Measurements from ENCODE around the gene P2RX1.

P2RX1 gene

DNA sequence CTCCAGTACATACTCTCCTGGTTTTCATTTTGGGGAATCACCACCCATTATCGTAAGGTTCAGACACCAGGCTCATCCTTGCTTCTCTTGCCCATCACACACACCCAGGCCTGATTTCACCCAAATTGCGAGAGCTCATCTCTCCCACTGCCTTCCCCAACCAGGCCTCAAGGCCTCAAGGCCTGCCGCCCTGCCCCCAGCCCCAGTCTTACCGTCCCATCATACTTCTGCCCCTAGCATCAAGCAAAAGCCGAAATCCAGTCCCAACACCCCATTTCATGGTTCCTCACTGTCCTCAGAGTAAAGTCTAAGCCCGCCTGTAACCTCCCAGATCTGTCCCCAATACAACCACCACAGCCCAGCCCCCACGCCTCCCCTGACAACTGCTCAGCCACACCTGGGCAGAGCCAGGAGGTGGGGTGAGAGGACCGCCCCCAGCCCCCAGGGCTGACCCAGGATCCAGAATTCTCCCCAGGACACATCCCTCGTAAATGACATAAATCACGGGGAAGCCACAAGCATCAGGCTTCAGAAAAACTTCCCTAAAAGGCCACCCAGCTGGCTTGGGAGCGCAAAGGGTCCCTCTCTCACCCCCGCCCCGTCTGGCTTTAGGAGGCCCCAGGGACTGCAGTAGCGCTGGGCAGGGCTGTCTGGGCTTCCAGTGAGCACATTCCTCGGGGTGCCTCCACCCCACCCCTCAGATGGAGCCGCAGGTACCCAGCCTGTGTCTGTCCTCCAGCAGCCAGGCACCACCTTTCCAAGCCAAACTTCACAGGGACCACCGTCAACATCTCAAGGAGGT, 9.6 kb upstream of the P2RX1 start:
- no peak for DNase-seq (ENCODE audit: low read depth in 3 of 3, low spot score in 1 of 3)

DNA sequence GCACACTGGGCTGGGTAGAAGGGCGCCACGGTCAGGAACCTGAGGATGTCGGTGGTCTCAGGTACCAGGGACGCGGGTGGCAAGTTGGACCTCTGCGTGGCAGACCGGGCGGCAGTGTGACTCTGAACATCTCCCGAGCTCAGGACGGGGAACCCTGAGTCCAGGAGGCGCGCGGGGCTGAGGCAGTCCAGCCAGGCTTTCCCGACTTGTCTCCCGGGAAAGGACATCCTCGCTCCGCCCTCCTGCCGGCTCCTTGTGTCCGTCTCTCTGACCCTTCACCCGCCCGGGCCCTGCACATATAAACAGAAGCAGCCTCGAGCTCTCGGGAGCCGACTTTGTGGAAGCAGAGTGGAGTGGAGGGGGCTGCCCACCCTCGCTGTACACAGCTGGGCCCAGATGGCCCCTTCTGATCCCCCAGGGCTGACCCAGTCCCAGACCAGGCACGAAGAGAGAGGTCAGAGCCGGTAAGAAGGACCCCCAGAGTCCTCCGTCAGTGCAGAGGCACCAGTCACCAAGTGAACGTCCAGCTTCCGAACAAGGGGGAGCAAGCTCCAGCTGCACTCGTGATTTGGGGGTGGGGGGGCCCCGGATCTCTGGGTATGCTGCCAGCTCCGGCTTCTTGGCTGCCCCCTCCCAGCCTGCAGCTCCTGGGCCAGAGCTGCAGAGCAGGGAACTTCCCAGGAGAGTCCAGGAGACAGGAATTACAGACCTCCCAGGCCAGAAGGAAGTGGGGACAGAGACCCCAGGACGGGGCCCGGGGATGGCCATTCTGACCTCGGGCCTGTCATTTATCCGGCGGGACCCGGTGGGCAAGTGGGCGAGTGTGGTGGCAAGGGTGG, 8.5 kb upstream of the P2RX1 start:
- no peak for DNase-seq (ENCODE audit: low read depth in 3 of 3, low spot score in 1 of 3)

DNA sequence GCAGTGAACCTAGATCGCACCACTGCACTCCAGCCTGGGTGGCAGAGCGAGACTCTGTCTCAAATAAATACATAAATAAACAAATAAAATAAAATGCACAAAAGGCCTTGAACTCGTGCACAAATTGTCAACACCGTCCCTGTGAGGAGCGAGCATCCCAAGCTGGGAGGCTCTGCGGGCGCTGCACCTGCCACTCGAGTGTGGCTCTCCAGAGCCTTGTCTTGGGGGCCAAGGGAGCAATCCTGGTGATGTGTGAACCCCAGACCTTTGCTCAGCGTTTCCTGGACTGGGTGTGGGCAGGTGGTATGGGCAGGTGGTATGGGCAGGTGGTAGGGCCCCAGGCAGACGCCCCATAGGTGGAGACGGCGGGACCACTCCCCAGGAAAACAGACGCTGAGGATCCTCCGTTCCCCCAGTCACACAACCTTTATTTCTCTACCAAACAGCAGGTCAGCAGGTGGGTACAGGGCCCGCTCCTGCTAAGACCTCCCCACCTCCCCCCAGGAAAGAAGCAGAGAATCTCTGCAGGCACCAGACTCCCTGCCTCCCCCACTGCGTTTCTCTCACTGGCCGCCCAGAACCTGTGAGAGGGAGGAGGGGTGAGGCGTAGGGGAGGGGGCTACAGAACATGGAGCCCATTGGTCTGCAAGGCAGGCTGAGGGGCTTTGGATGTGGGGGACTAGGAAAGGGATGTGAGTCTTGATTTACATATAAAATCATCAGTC, 7.4 kb upstream of the P2RX1 start:
- DNase-seq (ENCODE audit: low read depth in 3 of 3, low spot score in 1 of 3) = no peak

DNA sequence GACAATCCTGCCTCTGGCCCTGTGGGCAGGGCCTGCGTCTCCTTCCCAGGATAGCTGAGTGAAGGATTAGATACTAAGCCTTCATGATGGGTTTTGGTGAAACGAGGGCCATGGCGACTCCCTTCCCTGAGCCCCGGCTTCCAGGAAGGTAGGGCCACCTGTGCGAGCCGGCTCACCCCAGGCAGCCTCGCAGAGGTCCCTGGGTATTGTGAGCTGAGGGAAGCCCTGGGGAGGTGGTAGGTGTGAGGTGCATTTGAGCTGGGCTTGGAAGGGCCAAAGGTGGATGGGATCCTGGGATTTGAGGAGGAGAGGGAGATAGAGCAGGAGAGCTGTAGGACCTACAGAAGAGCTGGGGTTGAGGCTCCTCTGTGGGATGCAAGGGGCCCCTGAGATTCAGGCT, 6.5 kb upstream of the P2RX1 start:
- DNase-seq (ENCODE audit: low read depth in 3 of 3, low spot score in 1 of 3) = no peak

DNA sequence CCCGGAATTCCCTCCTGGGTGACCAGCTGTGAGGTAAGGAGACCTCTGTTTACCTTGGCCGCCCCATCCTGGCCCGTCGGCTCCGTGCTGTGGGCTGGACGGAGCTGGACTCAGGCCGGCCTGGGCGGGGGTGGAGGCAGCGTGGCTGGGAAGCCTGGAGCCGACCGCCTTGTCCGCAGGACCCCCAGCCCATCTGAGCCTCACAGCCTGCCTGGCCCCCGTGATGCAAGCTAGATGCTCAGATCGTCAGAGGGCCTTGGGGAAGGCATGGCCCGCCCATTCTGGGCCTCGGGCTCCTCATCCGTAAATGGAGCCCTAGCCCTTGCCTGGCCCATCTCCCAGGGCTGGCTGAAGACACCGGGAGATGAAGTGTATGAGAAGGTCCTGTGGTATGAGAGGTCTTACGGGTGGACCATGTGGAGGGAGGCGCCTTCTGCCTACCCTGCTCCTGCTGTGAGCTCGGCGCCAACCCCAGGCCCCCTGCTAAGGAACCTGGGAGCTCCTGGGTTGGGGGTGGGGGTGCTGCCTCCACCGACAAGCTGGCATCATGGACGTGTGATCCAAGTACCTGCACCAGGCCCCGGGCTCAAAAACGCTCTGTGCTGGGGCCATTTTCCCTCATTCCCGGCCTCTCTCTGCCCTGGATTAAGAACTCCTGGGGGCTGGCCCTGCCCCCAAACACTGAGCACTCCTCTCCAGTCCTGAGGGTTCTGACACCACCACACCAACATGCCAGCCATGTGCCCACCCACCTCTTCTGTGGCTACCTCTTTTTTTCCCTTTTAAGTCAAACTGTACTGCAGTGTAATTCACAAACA, 5.4 kb upstream of the P2RX1 start:
- no peak for DNase-seq (ENCODE audit: low read depth in 3 of 3, low spot score in 1 of 3)

DNA sequence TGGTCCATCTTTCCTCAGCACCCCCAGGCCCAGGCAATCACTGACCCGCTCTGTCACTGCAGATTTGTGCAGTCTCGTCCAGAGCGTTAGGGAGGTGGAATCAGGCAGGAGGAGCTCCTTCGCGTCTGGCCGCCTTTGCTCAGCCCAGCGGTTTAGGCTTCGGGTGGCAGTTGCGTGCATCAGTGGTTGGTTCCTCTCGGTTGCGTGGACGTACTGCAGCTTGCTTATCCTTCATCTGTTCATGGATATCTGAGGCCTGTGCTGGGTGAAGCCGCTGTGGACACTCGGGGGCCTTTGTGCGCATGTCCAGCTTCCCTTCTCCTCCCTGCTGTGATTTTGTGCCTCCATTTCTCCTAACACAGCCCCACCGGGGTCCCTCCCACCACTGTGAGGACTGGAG, 4.7 kb upstream of the P2RX1 start:
- DNase-seq (ENCODE audit: low read depth in 3 of 3, low spot score in 1 of 3) = no peak

DNA sequence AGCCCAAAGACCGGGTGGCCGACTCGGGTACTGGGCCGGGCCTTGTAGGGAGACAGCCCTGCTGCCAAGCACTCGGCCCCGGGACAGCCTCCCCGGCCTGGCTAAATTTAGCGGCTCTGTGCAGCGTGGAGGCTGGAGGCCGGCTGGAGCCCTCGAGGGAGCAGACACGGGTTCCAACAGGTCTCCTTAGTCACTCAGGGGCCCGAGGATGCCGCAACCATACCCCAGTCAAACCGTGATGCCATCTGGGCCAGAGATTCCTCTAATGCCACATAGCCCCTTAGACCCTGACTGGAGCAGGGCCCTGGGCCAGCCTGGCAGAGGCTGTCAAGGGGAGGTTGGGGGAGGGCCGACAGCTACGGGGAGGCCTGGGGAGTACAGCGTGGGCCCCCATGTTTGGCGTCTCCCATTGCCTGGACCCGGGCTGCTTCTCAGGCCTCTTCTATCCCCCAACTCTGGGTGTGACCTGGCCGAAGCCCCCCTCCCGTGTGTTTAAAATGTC, 2.9 kb upstream of the P2RX1 start:
- DNase-seq (ENCODE audit: low read depth in 3 of 3, low spot score in 1 of 3) = no peak

DNA sequence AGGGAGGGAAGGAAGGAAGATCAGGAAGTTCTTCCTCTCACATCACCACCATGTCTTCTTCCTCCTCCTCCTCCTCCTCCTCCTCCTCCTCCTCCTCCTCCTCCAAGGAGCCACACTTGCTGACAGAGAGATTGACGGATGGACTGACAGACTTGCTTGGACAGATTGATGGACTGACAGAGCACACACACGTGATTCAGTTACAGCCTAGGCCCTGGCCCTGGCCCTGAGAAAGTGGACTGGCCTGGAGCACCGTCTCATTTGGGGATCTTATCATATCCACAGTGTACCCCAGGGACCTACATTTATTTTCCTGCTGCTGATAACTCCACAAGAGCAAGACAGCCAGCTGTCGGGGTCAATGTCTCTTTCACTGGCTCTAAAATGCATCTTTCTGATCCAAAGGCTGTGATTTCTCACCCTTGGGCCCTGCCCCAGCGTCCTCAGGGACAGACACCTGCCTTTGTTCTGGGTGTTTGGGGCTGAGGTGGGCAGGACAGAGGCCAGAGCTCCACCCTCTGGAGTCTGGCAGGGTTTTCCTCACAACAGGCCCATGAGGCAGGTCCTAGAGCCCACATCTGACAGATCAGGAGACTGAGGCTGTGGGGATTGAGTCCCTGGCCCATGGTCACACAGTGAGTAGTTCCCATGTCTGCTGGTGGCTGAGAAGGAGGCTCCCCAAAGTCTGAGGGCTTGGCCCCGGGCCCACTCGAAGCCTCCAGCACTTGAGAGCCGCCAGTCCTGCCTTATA, 2.3 kb upstream of the P2RX1 start:
- no peak for DNase-seq (ENCODE audit: low read depth in 3 of 3, low spot score in 1 of 3)

DNA sequence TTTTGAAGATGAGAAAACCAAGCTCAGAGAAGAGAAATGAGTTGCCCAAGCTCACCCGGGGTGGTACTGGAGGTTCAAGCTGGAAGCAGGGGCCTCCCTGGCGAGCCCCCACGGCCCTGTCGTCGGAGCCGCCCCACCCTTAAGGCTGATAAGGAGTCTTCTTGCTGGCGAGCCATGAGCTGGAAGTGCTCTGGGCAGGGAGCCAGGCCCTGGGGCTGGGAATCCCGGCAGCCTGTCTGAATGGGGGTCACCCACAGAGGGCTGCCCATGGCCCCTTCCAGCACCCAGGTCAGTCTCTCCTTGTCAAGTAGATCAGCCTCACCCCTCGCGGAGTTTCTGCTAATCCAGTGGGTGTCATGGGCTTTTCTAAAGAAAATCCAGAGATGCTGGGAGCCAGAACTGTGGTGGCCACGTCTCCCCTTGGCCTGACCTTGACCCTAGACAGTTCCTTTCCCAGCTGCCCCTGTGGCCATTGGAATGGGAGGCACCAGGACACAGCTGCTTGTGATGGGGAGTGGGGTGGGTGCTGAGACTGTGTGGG, 1.2 kb upstream of the P2RX1 start:
- DNase-seq (ENCODE audit: low read depth in 3 of 3, low spot score in 1 of 3) = no peak

DNA sequence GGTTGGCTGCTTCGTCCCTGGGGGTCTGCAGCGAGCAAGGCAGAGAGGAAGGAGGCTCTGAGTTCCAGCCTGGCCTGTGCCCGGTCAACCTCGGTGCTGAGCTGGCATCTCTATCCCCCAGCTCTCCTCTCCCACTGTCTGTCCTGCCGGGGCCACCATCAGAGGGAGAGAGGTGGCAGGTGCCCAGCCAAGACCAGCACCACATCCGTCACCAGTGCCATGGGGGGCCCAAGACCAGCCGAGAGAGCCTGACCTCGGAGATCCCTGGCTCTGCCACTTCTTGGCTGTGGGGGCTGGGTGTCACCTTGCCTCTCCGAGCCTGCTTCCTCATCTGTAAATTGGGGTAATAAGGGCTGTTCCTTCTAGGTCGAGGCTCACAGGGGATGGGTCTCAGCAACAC, 560 bp upstream of the P2RX1 start:
- no peak for DNase-seq (ENCODE audit: low read depth in 3 of 3, low spot score in 1 of 3)

DNA sequence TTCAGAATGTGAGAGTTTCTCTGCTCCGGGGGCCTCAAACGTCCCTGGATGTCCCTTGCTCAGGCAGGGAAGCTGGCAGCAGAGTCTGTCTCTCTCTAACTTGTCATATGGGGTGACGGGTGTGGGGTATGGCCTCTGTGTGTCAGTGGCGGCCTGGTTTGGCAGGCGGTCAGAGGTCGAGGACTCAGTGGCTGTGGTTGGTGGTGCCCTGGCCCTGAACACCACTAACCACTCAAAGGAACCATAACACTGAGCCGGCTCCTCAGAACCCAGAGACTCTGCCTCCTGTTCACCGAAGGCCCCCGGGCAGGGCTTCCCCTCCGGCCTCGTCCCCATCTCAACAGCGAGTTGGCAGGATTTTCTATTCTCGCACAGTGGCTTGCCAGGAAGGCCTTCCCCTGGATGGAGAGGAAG, 677 bp downstream of the P2RX1 start:
- no peak for DNase-seq (ENCODE audit: low read depth in 3 of 3, low spot score in 1 of 3)

DNA sequence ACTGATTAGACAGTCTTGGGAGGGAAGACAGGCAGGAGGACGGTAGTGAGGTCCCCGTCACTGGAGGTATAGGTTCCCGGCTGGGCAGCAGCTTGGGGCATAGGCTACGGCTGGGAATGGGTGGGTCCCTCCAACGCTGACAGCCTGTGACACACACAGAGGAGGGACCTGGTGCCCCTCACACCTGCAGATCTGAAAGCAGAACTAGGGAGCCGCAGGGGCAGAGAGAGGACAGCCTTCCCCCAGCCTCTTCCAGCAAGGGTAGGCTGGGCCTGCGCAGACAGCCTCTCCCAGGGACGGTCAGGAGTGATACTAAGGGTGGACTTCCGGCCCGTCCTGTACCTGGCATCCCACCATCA, 2.0 kb downstream of the P2RX1 start:
- no peak for DNase-seq (ENCODE audit: low read depth in 3 of 3, low spot score in 1 of 3)

DNA sequence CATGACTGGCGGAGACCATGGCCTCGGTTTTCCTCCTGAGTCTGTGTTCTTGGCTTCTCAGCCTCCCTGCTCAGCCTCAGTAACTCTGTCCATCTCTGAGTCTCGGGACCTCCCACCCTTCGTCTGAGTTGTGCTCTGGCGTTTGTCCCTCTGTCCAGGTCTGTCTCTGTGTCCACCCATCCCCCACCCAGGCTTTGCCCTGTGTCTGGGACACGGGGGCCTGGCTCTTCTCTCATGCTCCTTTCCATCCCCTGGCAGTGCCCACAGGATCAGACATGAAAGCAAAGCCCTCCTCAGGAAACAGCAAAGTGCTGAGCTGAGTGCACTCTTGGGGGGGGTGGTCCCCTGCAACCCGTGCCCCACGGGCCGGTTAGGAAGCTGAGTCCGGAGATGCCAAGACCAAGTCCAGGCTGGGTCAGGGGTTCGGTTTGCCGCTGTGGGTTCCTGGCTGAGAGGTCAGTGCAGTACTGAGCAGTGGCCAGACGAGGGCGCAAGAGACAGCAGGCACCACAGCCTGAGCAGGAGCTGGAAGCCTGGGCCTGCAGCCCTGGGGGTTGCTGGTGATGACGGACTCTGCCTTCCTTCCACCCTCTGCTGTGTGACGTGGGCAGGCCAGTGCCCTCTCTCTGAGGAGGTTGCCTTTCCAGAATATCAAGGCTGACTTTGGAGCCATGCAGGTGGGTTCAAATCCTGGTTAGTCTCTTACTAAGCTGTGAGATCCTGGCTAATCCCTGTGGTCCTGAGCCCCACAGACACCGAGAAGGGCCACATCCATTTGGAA, 2.5 kb downstream of the P2RX1 start:
- peak; percentile 45 to 76 (median 58) for DNase-seq (ENCODE audit: low read depth in 3 of 3, low spot score in 1 of 3)

DNA sequence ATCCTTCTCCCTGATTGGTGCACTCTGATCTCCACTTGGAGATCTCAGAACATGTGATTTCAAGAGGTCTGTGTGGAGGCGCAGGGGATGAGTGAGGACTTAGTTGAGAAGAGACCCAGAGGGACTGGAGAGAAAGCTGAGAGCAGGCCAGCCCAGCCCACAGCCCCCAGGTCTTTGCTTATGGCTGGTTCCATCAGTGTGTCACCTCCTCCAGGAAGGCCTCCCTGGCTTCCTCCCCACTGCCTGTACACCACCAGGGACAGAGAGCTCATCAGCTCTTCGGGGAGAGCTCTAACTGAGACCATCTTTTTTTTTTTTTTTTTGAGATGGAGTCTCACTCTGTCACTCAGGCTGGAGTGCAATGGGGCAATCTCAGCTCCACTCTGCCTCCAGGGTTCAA, 3.4 kb downstream of the P2RX1 start:
- DNase-seq (ENCODE audit: low read depth in 3 of 3, low spot score in 1 of 3) = no peak

DNA sequence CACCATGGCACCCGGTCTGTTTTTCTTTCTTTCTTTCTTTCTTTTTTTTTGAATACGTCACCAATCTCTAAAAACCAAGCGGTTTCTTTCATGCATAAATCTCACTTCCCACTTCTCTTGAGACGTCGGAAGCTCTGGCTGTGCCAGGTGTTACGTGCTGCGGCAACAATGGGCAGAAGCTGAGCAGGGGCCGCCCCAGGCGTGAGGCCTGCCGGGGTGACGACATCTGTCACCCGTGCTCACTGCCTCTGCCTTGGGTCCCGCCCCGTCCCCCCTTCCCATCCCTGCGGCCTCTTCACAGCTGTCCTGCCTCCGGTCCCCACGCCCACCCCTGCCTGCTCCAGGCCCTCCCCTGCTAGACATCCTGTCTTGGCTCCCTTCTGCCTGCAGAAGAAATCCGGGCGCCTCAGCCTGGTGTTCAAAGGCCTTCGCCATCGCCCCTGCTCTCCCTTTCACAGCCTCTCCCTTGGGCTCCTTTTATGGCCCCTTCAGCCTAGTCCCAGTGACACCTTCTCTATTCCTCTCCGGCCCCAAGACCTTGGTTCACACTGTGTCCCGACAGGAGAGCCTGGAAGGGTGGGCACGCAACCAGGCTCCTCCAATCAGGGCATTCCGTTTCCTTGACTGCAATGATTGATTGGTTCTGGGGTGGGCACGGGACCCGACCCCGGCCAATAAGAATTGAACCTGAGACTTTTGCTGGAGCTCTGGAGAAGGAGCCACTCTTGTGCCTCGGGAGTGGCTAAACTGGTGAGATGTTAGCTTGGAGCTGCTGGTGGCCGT, 4.8 kb downstream of the P2RX1 start:
- peak in 2 of 3 donors; percentile 24 to 35 for DNase-seq (ENCODE audit: low read depth in 3 of 3, low spot score in 1 of 3)

DNA sequence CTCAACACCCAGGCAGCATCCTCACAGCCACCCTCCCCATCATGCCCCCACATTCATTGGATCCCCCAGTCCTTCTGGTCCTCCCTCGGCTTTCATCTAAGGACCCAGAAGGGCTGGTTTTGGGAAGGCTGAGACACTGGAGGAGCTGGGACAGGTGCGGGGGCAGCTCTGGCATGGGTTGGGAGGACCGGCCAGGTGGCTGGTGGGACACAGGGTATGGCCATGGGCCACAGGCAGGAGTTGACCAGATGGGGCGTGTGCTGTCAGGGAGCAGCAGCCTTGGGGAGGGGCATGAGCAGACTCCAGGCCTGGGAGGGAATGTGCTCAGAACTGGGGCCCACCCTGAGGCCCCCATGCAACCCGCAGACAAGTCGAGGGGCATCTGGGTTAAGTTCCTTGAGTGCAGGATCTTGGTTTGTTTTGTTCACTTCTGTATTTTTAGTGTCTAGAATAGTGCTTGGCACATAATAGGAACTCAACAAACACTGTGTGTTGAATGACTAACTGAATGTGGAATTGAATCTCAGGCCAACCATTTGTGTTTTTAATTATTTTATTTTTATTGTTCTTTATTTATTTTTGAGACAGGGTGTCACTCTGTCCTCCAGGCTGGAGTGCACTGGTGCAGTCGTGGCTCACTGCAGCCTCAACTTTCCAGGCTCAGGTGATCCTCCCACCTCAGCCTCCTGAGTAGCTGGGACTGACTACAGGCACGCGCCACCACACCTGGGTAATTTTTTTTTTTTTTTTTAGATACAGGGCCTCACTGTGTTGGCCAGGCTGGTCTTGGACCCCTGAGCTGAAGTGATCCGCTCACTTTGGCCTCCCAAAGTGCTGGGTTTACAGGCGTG, 5.6 kb downstream of the P2RX1 start:
- DNase-seq (ENCODE audit: low read depth in 3 of 3, low spot score in 1 of 3) = no peak

DNA sequence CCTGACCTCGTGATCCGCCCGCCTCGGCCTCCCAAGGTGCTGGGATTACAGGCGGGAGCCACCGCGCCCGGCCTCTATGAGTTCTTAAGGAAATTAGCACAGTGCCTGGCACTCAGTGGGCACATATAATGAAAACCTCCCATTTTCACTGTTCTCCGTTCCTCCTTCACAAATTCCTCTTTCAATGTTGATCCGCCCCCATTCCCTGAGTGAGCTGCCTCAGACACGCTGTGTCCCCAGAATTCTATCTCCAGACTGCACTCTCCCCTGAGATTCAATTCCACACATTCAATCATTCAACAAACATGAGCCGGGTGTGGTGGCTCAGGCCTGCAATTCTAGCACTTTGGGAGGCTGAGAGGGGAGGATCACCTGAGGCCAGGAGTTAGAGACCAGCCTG, 7.0 kb downstream of the P2RX1 start:
- DNase-seq (ENCODE audit: low read depth in 3 of 3, low spot score in 1 of 3) = no peak
